Tibial nerve (tissue), 4 donors: ENCODE results near the gene RALBP1. TPM values are rescaled to one million over a fixed set of nuclear protein-coding genes. Genes with fewer than 3 reads are reported as not detected.

Source experiments
- DNase-seq, 2 donors: peaks; one replicate each; pipeline ENCODE4 v3.0.0-alpha.2; 2019; ENCODE audit warnings: low spot score in 2 of 2
- H3K27ac ChIP-seq, 4 donors: fragments of 200-600 bp; sonication (generic) in 3 of 4; one replicate each; pipeline ENCODE4 v1.5.1; 2017 to 2019; ENCODE audit warnings: mild to moderate bottlenecking in 1 of 4
- H3K27me3 ChIP-seq, 2 donors: fragments of 200-600 bp; sonication (generic) in 1 of 2; one replicate each; pipeline versions ENCODE4 v1.5.1 to v1.6.0; 2017 to 2019
- H3K36me3 ChIP-seq, 3 donors: fragments of 200-600 bp; sonication (generic); one replicate each; pipeline ENCODE4 v1.5.1; 2018 to 2019
- H3K4me1 ChIP-seq, 4 donors: fragments of 200-600 bp; sonication (generic) in 3 of 4; one replicate each; pipeline ENCODE4 v1.5.1; 2017 to 2019
- H3K4me3 ChIP-seq, 4 donors: fragments of 200-600 bp; sonication (generic) in 3 of 4; one replicate each; pipeline ENCODE4 v1.5.1; 2017 to 2019; ENCODE audit warnings: mild to moderate bottlenecking in 1 of 4, moderate library complexity in 1 of 4
- H3K9me3 ChIP-seq, 4 donors: fragments of 200-600 bp; sonication (generic) in 3 of 4; one replicate each; pipeline ENCODE4 v1.5.1; 2017 to 2019
- EP300 ChIP-seq, 2 donors: sonication (generic); formaldehyde crosslinking; IDR thresholded peaks; one replicate each; pipeline ENCODE4 v1.6.1; 2017; ENCODE audit warnings: antibody characterized with exemption in 2 of 2, mild to moderate bottlenecking in 1 of 2
- POLR2A ChIP-seq, 2 donors: fragments of 450-650 bp; IDR thresholded peaks; one replicate each; pipeline ENCODE4 v1.6.1; 2017; ENCODE audit warnings: antibody characterized with exemption in 2 of 2, mild to moderate bottlenecking in 2 of 2, moderate library complexity in 2 of 2
- WGBS, 2 donors: methylation state at CpG; one replicate each; pipeline ENCODE4 v1.1.5; 2018; 5-methylcytosine and 5-hydroxymethylcytosine counted together
- total RNA-seq, 4 donors: library from RNA; depleted of rRNA; stranded (reverse); fragments of >200 nt; gene quantifications; one replicate each; pipeline ENCODE4 v1.1.0, GENCODE V29; 2016
- TF ChIP-seq, protein P1 (sequence below), 5 experiments: fragments of 200-600 bp in 3 of 5; fragments of 450-650 bp in 2 of 5; sonication (generic) in 3 of 5; IDR thresholded peaks; one replicate each; pipeline ENCODE4 v1.5.1; 2016 to 2019; ENCODE audit warnings: antibody characterized with exemption in 5 of 5, mild to moderate bottlenecking in 3 of 5, moderate library complexity in 2 of 5

RALBP1 gene
- total RNA-seq, 4 donors from 2014 or later: 93.3 to 118 (median 99.5) TPM

DNA sequence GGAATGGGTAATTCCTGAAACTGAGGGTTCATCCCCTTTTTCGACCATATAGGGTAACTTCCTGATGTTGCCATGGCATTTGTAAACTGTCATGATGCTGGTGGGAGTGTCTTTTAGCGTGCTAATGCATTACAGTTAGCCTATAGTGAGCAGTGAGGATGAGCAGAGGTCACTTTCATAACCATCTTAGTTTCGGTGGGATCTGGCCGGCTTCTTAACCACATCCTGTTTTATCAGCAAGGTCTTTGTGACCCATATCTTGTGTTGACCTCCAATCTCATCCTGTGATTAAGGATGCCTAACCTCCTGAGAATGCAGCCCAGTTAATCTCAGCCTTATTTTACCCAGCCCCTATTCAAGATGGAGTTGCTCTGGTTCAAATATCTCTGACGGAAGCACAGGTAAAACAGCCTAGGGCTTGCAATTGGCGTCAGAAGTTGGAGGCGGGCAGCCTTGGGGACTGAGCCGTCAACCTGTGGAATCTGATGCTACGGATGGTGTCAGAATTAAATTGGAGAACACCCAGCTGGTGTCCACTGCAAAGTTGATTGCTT lies 19.5 kb downstream of the RALBP1 start:
- no peak for DNase-seq
- H3K27ac ChIP-seq: no peak overlapping the region
- no peaks in the 10 kb centered on the region for H3K36me3 ChIP-seq
- H3K4me1 ChIP-seq: peaks cover 0 to 20% (median 8%) of the 10 kb centered on the region in 4 donors
- H3K27me3 ChIP-seq: no peaks in the 10 kb centered on the region
- WGBS, 2 donors: 78 to 82% methylated on average over 9 of the region's 9 CpGs
- no peak overlapping the region for H3K4me3 ChIP-seq
- H3K9me3 ChIP-seq: no peaks in the 10 kb centered on the region
- TF ChIP-seq POLR2A (IDR thresholded peaks at IDR 0.05) (no peak), EP300 (IDR thresholded peaks at IDR 0.05) (no peak)
- TF ChIP-seq, protein P1, sequence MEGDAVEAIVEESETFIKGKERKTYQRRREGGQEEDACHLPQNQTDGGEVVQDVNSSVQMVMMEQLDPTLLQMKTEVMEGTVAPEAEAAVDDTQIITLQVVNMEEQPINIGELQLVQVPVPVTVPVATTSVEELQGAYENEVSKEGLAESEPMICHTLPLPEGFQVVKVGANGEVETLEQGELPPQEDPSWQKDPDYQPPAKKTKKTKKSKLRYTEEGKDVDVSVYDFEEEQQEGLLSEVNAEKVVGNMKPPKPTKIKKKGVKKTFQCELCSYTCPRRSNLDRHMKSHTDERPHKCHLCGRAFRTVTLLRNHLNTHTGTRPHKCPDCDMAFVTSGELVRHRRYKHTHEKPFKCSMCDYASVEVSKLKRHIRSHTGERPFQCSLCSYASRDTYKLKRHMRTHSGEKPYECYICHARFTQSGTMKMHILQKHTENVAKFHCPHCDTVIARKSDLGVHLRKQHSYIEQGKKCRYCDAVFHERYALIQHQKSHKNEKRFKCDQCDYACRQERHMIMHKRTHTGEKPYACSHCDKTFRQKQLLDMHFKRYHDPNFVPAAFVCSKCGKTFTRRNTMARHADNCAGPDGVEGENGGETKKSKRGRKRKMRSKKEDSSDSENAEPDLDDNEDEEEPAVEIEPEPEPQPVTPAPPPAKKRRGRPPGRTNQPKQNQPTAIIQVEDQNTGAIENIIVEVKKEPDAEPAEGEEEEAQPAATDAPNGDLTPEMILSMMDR (IDR thresholded peaks at IDR 0.05): no peak

DNA sequence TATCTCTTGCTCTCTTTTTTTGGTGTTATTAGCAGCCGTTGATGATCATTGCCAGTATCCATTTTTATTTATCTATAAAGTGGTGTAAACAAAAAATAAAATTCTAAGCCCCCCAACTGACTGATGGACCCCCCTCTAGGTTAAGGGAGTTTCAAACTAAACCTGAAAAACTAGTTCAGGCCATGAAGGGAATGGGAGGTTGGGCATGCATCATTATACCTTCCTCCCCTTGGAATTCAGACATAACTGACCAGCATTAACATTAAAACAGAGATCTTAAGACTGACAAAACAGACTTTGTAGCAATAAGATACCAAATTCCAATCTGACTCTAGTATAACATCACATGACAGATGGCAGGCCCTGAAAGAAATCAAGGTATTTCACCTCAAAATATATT lies 20.2 kb downstream of the RALBP1 start:
- Histone ChIP-seq H3K9me3 (no peaks in the 10 kb centered on the region), H3K27me3 (no peaks in the 10 kb centered on the region), H3K4me1 (peaks cover 0 to 20% (median 8%) of the 10 kb centered on the region in 4 donors), H3K27ac (no peak overlapping the region), H3K4me3 (no peak overlapping the region), H3K36me3 (no peaks in the 10 kb centered on the region)
- no peak for DNase-seq
- WGBS, 2 donors: 66 to 70% methylated on average over 1 of the region's 1 CpG
- TF ChIP-seq, protein P1 (IDR thresholded peaks at IDR 0.05): no peak
- TF ChIP-seq EP300 (IDR thresholded peaks at IDR 0.05) (no peak), POLR2A (IDR thresholded peaks at IDR 0.05) (no peak)

GRCh38 chr18:9495916-9496705 lies 20.8 kb downstream of the RALBP1 start:
- DNase-seq: no peak

GRCh38 chr18:9506046-9506792 lies 30.9 kb downstream of the RALBP1 start:
- H3K36me3 ChIP-seq: peaks cover 0 to 8% (median 0%) of the 10 kb centered on the region in 3 donors
- H3K4me1 ChIP-seq: peaks cover 0 to 12% (median 0%) of the 10 kb centered on the region in 4 donors
- peaks cover 0 to 16% (median 0%) of the 10 kb centered on the region in 4 donors for H3K9me3 ChIP-seq
- DNase-seq: no peak
- 80 to 82% methylated on average over 4 of the region's 4 CpGs for WGBS, 2 donors
- H3K27me3 ChIP-seq: no peaks in the 10 kb centered on the region
- H3K27ac ChIP-seq: no peak overlapping the region
- TF ChIP-seq POLR2A (IDR thresholded peaks at IDR 0.05) (no peak), EP300 (IDR thresholded peaks at IDR 0.05) (no peak)
- TF ChIP-seq, protein P1 (IDR thresholded peaks at IDR 0.05): no peak
- H3K4me3 ChIP-seq: no peak overlapping the region

More at GRCh38 chr18:9495916-9496705, 20.8 kb downstream of the RALBP1 start:
- TF ChIP-seq, protein P1 (IDR thresholded peaks at IDR 0.05): no peak
- no peak for TF ChIP-seq EP300 (IDR thresholded peaks at IDR 0.05)
- TF ChIP-seq POLR2A (IDR thresholded peaks at IDR 0.05): no peak
- Histone ChIP-seq H3K36me3 (no peaks in the 10 kb centered on the region), H3K4me3 (no peak overlapping the region), H3K9me3 (no peaks in the 10 kb centered on the region), H3K27ac (no peak overlapping the region), H3K4me1 (peaks cover 0 to 20% (median 8%) of the 10 kb centered on the region in 4 donors), H3K27me3 (no peaks in the 10 kb centered on the region)
- WGBS, 2 donors: 88 to 91% methylated on average over 6 of the region's 6 CpGs
